ENCODE data around the gene BPI.
A peak's percentile ranks its signal among the peaks of the same experiment; 100 is the strongest.
"Not testable (repeated sequence)": the region's sequence is repeated elsewhere in the genome, so short reads cannot be mapped to it uniquely, and the experiment has no call there.

Gene BPI

GRCh38 chr20:38304845-38305447 lies 990 bp downstream of the BPI start:
- DNase-seq (ENCODE audit: low spot score): peak; percentile 66

GRCh38 chr20:38305541-38305940 lies 1.6 kb downstream of the BPI start:
- no peak for DNase-seq (ENCODE audit: low spot score)

GRCh38 chr20:38306379-38306778 lies 2.4 kb downstream of the BPI start:
- no peak for DNase-seq (ENCODE audit: low spot score)

- peak; percentile 26 for DNase-seq (ENCODE audit: low spot score)
These were observed 3.6 kb downstream of the BPI start for GRCh38 chr20:38307371-38308046.

- DNase-seq (ENCODE audit: low spot score): no peak
These were observed 4.1 kb downstream of the BPI start for GRCh38 chr20:38308047-38308438.

GRCh38 chr20:38308447-38308846 lies 4.5 kb downstream of the BPI start:
- DNase-seq (ENCODE audit: low spot score): no peak

GRCh38 chr20:38311091-38311490 lies 7.1 kb downstream of the BPI start:
- no peak for DNase-seq (ENCODE audit: low spot score)

GRCh38 chr20:38311491-38311890 lies 7.5 kb downstream of the BPI start:
- no peak for DNase-seq (ENCODE audit: low spot score)

GRCh38 chr20:38313676-38314075 lies 9.7 kb downstream of the BPI start:
- DNase-seq (ENCODE audit: low spot score): no peak

GRCh38 chr20:38314350-38314749 lies 10.4 kb downstream of the BPI start:
- not testable (repeated sequence) for DNase-seq (ENCODE audit: low spot score)

GRCh38 chr20:38315290-38315966 lies 11.5 kb downstream of the BPI start:
- peak; percentile 25 for DNase-seq (ENCODE audit: low spot score)

- DNase-seq (ENCODE audit: low spot score): no peak
These were observed 12.4 kb downstream of the BPI start for GRCh38 chr20:38316341-38316740.

GRCh38 chr20:38317422-38317821 lies 13.5 kb downstream of the BPI start:
- no peak for DNase-seq (ENCODE audit: low spot score)

- no peak for DNase-seq (ENCODE audit: low spot score)
These were observed 16.3 kb downstream of the BPI start for GRCh38 chr20:38320221-38320620.

- peak; percentile 73 for DNase-seq (ENCODE audit: low spot score)
These were observed 18.1 kb downstream of the BPI start for GRCh38 chr20:38321959-38322598.

- DNase-seq (ENCODE audit: low spot score): no peak
These were observed 20.2 kb downstream of the BPI start for GRCh38 chr20:38324159-38324558.

GRCh38 chr20:38325167-38325566 lies 21.2 kb downstream of the BPI start:
- no peak for DNase-seq (ENCODE audit: low spot score)

GRCh38 chr20:38325905-38326304 lies 21.9 kb downstream of the BPI start:
- no peak for DNase-seq (ENCODE audit: low spot score)

- DNase-seq (ENCODE audit: low spot score): no peak
These were observed 22.4 kb downstream of the BPI start for GRCh38 chr20:38326309-38326708.

GRCh38 chr20:38330638-38331037 lies 26.7 kb downstream of the BPI start:
- no peak for DNase-seq (ENCODE audit: low spot score)

GRCh38 chr20:38331245-38331644 lies 27.3 kb downstream of the BPI start:
- DNase-seq (ENCODE audit: low spot score): no peak

- no peak for DNase-seq (ENCODE audit: low spot score)
These were observed 27.9 kb downstream of the BPI start for GRCh38 chr20:38331814-38332213.

- DNase-seq (ENCODE audit: low spot score): no peak
These were observed 30.1 kb downstream of the BPI start for GRCh38 chr20:38334016-38334415.

All from AG08396 (cell line).